Measurements from ENCODE around the gene KCTD17.

- TF ChIP-seq CTCF (IDR thresholded peaks at IDR 0.05) (no peak), TCF7L2 (IDR thresholded peaks at IDR 0.05; ENCODE audit: low read depth, low read length) (no peak)
- TF ChIP-seq, protein P1, sequence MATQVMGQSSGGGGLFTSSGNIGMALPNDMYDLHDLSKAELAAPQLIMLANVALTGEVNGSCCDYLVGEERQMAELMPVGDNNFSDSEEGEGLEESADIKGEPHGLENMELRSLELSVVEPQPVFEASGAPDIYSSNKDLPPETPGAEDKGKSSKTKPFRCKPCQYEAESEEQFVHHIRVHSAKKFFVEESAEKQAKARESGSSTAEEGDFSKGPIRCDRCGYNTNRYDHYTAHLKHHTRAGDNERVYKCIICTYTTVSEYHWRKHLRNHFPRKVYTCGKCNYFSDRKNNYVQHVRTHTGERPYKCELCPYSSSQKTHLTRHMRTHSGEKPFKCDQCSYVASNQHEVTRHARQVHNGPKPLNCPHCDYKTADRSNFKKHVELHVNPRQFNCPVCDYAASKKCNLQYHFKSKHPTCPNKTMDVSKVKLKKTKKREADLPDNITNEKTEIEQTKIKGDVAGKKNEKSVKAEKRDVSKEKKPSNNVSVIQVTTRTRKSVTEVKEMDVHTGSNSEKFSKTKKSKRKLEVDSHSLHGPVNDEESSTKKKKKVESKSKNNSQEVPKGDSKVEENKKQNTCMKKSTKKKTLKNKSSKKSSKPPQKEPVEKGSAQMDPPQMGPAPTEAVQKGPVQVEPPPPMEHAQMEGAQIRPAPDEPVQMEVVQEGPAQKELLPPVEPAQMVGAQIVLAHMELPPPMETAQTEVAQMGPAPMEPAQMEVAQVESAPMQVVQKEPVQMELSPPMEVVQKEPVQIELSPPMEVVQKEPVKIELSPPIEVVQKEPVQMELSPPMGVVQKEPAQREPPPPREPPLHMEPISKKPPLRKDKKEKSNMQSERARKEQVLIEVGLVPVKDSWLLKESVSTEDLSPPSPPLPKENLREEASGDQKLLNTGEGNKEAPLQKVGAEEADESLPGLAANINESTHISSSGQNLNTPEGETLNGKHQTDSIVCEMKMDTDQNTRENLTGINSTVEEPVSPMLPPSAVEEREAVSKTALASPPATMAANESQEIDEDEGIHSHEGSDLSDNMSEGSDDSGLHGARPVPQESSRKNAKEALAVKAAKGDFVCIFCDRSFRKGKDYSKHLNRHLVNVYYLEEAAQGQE (IDR thresholded peaks at IDR 0.05; ENCODE audit: insufficient read depth in 1 of 2, low read depth in 2 of 2, low read length in 1 of 2): no peak
These were observed 39.2 kb upstream of the KCTD17 start for GRCh38 chr22:37012262-37012904.

Data from Panc1 (cell line).